Neural progenitor cell (in vitro differentiated cells): ENCODE data around the gene VCAN.

Source experiments
- CTCF ChIP-seq: fragments of 200-600 bp; sonication (generic); IDR thresholded peaks from 2 replicates; pipeline ENCODE4 v1.5.1; 2017; ENCODE audit warnings: antibody characterized with exemption, mild to moderate bottlenecking
- EZH2phosphoT487 ChIP-seq: fragments of 200-600 bp; sonication (generic); IDR thresholded peaks from 2 replicates; pipeline ENCODE4 v1.6.1; 2017; ENCODE audit warnings: antibody characterized with exemption

GRCh38 chr5:83471405-83472212 is at the start of gene VCAN:
- TF ChIP-seq CTCF: no peak
- TF ChIP-seq EZH2phosphoT487: no peak
